ENCODE results near the gene TMEM40.

The TMEM40 gene

GRCh38 chr3:12799525-12800440 lies 40.7 kb upstream of the TMEM40 start:
- no peak for TF ChIP-seq CTCF (IDR thresholded peaks at IDR 0.05; ENCODE audit: insufficient read depth, low read length, poor library complexity, severe bottlenecking)
- Histone ChIP-seq H3K27me3 (replicated peaks; ENCODE audit: control insufficient read depth, insufficient read depth, low read length) (peaks cover 2% of the 10 kb centered on the region), H3K36me3 (ENCODE audit: control insufficient read depth, insufficient read depth, low read length) (no peaks in the 10 kb centered on the region), H3K4me3 (replicated peaks; ENCODE audit: low read depth, low read length) (no peak overlapping the region)
- no peak for DNase-seq (ENCODE audit: extremely low read depth, insufficient read length)

GRCh38 chr3:12798559-12799179 lies 39.6 kb upstream of the TMEM40 start:
- Histone ChIP-seq H3K36me3 (ENCODE audit: control insufficient read depth, insufficient read depth, low read length) (no peaks in the 10 kb centered on the region), H3K27me3 (replicated peaks; ENCODE audit: control insufficient read depth, insufficient read depth, low read length) (peaks cover 2% of the 10 kb centered on the region), H3K4me3 (replicated peaks; ENCODE audit: low read depth, low read length) (no peak overlapping the region)
- TF ChIP-seq CTCF (IDR thresholded peaks at IDR 0.05; ENCODE audit: insufficient read depth, low read length, poor library complexity, severe bottlenecking): no peak
- DNase-seq (ENCODE audit: extremely low read depth, insufficient read length): no peak

- no peak for TF ChIP-seq CTCF (IDR thresholded peaks at IDR 0.05; ENCODE audit: insufficient read depth, low read length, poor library complexity, severe bottlenecking)
- H3K27me3 ChIP-seq (replicated peaks; ENCODE audit: control insufficient read depth, insufficient read depth, low read length): peaks cover 2% of the 10 kb centered on the region
- no peak for DNase-seq (ENCODE audit: extremely low read depth, insufficient read length)
- H3K4me3 ChIP-seq (replicated peaks; ENCODE audit: low read depth, low read length): no peak overlapping the region
- H3K36me3 ChIP-seq (ENCODE audit: control insufficient read depth, insufficient read depth, low read length): no peaks in the 10 kb centered on the region
These were observed 39.0 kb upstream of the TMEM40 start for GRCh38 chr3:12797892-12798558.

GRCh38 chr3:12797124-12797891 lies 38.2 kb upstream of the TMEM40 start:
- DNase-seq (ENCODE audit: extremely low read depth, insufficient read length): no peak
- TF ChIP-seq CTCF (IDR thresholded peaks at IDR 0.05; ENCODE audit: insufficient read depth, low read length, poor library complexity, severe bottlenecking): no peak
- no peak overlapping the region for H3K4me3 ChIP-seq (replicated peaks; ENCODE audit: low read depth, low read length)
- H3K27me3 ChIP-seq (replicated peaks; ENCODE audit: control insufficient read depth, insufficient read depth, low read length): peaks cover 2% of the 10 kb centered on the region
- no peaks in the 10 kb centered on the region for H3K36me3 ChIP-seq (ENCODE audit: control insufficient read depth, insufficient read depth, low read length)
